Mucosa of descending colon (tissue), 3 donors: ENCODE results near the gene SIGLEC6. TPM values are rescaled to one million over a fixed set of nuclear protein-coding genes. Genes with fewer than 3 reads are reported as not detected.

Source experiments
- ATAC-seq: fragments of 200-7000 bp; cut with Tn5 transposase; one replicate; pipeline ENCODE4 v1.9.1; 2020; ENCODE audit warnings: mild to moderate bottlenecking, moderate library complexity
- DNase-seq, 3 donors: peaks; one replicate each; pipeline ENCODE4 v3.0.0-alpha.2; 2020
- H3K36me3 ChIP-seq: fragments of 200-600 bp; one replicate; pipeline ENCODE4 v1.8.0; 2021; ENCODE audit warnings: low read depth, mild to moderate bottlenecking
- H3K4me1 ChIP-seq: fragments of 200-600 bp; one replicate; pipeline ENCODE4 v1.8.0; 2021; ENCODE audit warnings: low read depth, mild to moderate bottlenecking
- H3K4me3 ChIP-seq: fragments of 200-600 bp; one replicate; pipeline ENCODE4 v1.8.0; 2021; ENCODE audit warnings: mild to moderate bottlenecking
- H3K9me3 ChIP-seq: fragments of 200-600 bp; one replicate; pipeline ENCODE4 v1.8.0; 2021; ENCODE audit warnings: mild to moderate bottlenecking
- CTCF ChIP-seq: fragments of 200-600 bp; IDR thresholded peaks from one replicate; pipeline ENCODE4 v1.8.0; 2022; ENCODE audit warnings: antibody characterized with exemption, mild to moderate bottlenecking
- intact Hi-C, 2 donors: fragments of 100-400 bp; cut with DNase I in 1 of 2; cut with micrococcal nuclease in 1 of 2; formaldehyde crosslinking; loops; one replicate each; pipeline versions ENCODE4 v1.11.0 to v1.11.1; 2022; cut with DNase I, micrococcal nuclease
- total RNA-seq, 3 donors: library from RNA; stranded (reverse); fragmentation: NEBNext Ultra II Directional in 2 of 3; extraction: Animal tissue kit (Norgen Biotek cat#: 25700) in 2 of 3; gene quantifications; one replicate each; pipeline versions ENCODE4 v1.2.1 to v1.2.4, GENCODE V29; 2021 to 2023
- donor health status: DM: no; HTN: no; CAD: no; lungs with moderate emphysema.
- donor health status: DM: no; HTN: no; CAD: no.
- donor health status: DM: no; HTN: yes; CAD: no.

Gene SIGLEC6
- total RNA-seq, 3 donors from 2014 or later: 0.75 to 3.6 (median 2.8) TPM

GRCh38 chr19:51541458-51542357 is 10.2 kb upstream of the SIGLEC6 start:
- no peak for DNase-seq
- no peak for ATAC-seq
- intact Hi-C loops: no loop called here

GRCh38 chr19:51539821-51540366 is 8.4 kb upstream of the SIGLEC6 start:
- Histone ChIP-seq H3K4me1 (no peaks in the 10 kb centered on the region), H3K9me3 (no peaks in the 10 kb centered on the region), H3K36me3 (no peaks in the 10 kb centered on the region), H3K4me3 (no peak overlapping the region)
- no peak for ATAC-seq
- intact Hi-C loops: no loop called here
- TF ChIP-seq CTCF: no peak
- DNase-seq: no peak

More at GRCh38 chr19:51541458-51542357, 10.2 kb upstream of the SIGLEC6 start:
- Histone ChIP-seq H3K36me3 (no peaks in the 10 kb centered on the region), H3K9me3 (no peaks in the 10 kb centered on the region), H3K4me1 (no peaks in the 10 kb centered on the region), H3K4me3 (no peak overlapping the region)
- no peak for TF ChIP-seq CTCF

GRCh38 chr19:51535535-51535934 is 4.1 kb upstream of the SIGLEC6 start:
- ATAC-seq: no peak
- TF ChIP-seq CTCF: no peak
- intact Hi-C loops: no loop called here

GRCh38 chr19:51530616-51531015 is 854 bp downstream of the SIGLEC6 start:
- H3K4me1 ChIP-seq: no peaks in the 10 kb centered on the region
- no peak for ATAC-seq
- no peaks in the 10 kb centered on the region for H3K36me3 ChIP-seq
- no peaks in the 10 kb centered on the region for H3K9me3 ChIP-seq
- no peak for TF ChIP-seq CTCF
- no peak overlapping the region for H3K4me3 ChIP-seq
- no peak for DNase-seq
- intact Hi-C loops: no loop called here

More at GRCh38 chr19:51535535-51535934, 4.1 kb upstream of the SIGLEC6 start:
- H3K4me1 ChIP-seq: no peaks in the 10 kb centered on the region
- H3K4me3 ChIP-seq: no peak overlapping the region
- H3K36me3 ChIP-seq: no peaks in the 10 kb centered on the region
- H3K9me3 ChIP-seq: no peaks in the 10 kb centered on the region
- no peak for DNase-seq

- ATAC-seq: no peak
Observed at GRCh38 chr19:51529301-51529700, 2.2 kb downstream of the SIGLEC6 start.

More at GRCh38 chr19:51529301-51529700, 2.2 kb downstream of the SIGLEC6 start:
- no peak for TF ChIP-seq CTCF
- Histone ChIP-seq H3K36me3 (no peaks in the 10 kb centered on the region), H3K9me3 (no peaks in the 10 kb centered on the region), H3K4me3 (no peak overlapping the region), H3K4me1 (no peaks in the 10 kb centered on the region)
- intact Hi-C loops: no loop called here
- DNase-seq: no peak
